GM23338 (cell line): ENCODE measurements around the gene PLA1A. TPM values are rescaled to one million over a fixed set of nuclear protein-coding genes. Genes with fewer than 3 reads are reported as not detected.

Source experiments
- ATAC-seq: fragments of 200-7000 bp; cut with Tn5 transposase; 3 replicates; pipeline ENCODE4 v1.9.1; 2020
- DNase-seq: peaks from one replicate; pipeline ENCODE4 v3.0.0-alpha.2; 2015; ENCODE audit warnings: low spot score
- H2AFZ ChIP-seq: fragments of 200-600 bp; sonication (generic); 2 replicates; pipeline ENCODE4 v1.8.0; 2016; ENCODE audit warnings: antibody characterized with exemption, mild to moderate bottlenecking, moderate library complexity
- H3F3A ChIP-seq: fragments of 200-600 bp; sonication (generic); replicated peaks from 2 replicates; pipeline ENCODE4 v1.8.0; 2017; ENCODE audit warnings: antibody characterized with exemption, mixed run types, low read depth
- H3K27ac ChIP-seq: fragments of 200-600 bp; sonication (generic); 2 replicates; pipeline ENCODE4 v1.6.1; 2016; ENCODE audit warnings: low read depth
- H3K27me3 ChIP-seq: fragments of 200-600 bp; sonication (generic); 2 replicates; pipeline ENCODE4 v1.8.0; 2016; ENCODE audit warnings: mild to moderate bottlenecking, mixed run types, moderate library complexity; ENCODE audit not compliant: insufficient read depth
- H3K36me3 ChIP-seq: fragments of 200-600 bp; sonication (generic); 2 replicates; pipeline ENCODE4 v1.8.0; 2016; ENCODE audit warnings: mild to moderate bottlenecking; ENCODE audit not compliant: insufficient read depth
- H3K4me1 ChIP-seq: fragments of 200-600 bp; sonication (generic); 2 replicates; pipeline ENCODE4 v1.8.0; 2016; ENCODE audit warnings: mild to moderate bottlenecking, moderate library complexity; ENCODE audit not compliant: insufficient read depth
- H3K4me2 ChIP-seq: fragments of 200-600 bp; sonication (generic); 2 replicates; pipeline ENCODE4 v1.7.1; 2017; ENCODE audit warnings: mixed run types
- H3K4me3 ChIP-seq: fragments of 200-600 bp; sonication (generic); 2 replicates; pipeline ENCODE4 v1.6.1; 2016; ENCODE audit warnings: mixed run types
- H3K79me2 ChIP-seq: fragments of 200-600 bp; sonication (generic); replicated peaks from 2 replicates; pipeline ENCODE4 v1.8.0; 2017; ENCODE audit warnings: mild to moderate bottlenecking; ENCODE audit not compliant: insufficient read depth
- H3K9me2 ChIP-seq: fragments of 200-600 bp; sonication (generic); 2 replicates; pipeline ENCODE4 v1.8.0; 2017; ENCODE audit not compliant: insufficient read depth
- H4K20me1 ChIP-seq: fragments of 200-600 bp; sonication (generic); replicated peaks from 2 replicates; pipeline ENCODE4 v1.8.0; 2017; ENCODE audit warnings: mild to moderate bottlenecking; ENCODE audit not compliant: insufficient read depth
- H3K27ac Mint-ChIP-seq: 2 replicates; pipeline ENCODE4 v1.8.0; 2020; ENCODE audit warnings: inconsistent platforms, mild to moderate bottlenecking, moderate library complexity, mixed read lengths
- H3K27me3 Mint-ChIP-seq: 3 replicates; pipeline ENCODE4 v1.8.0; 2022; ENCODE audit warnings: low read depth, mild to moderate bottlenecking, moderate library complexity, mixed read lengths, inconsistent platforms; ENCODE audit not compliant: insufficient read depth, poor library complexity
- H3K36me3 Mint-ChIP-seq: 3 replicates; pipeline ENCODE4 v1.8.0; 2021; ENCODE audit warnings: low read depth, mild to moderate bottlenecking, inconsistent platforms, moderate library complexity, mixed read lengths
- H3K4me1 Mint-ChIP-seq: 3 replicates; pipeline ENCODE4 v1.8.0; 2020; ENCODE audit warnings: mild to moderate bottlenecking, inconsistent platforms, mixed read lengths
- H3K4me3 Mint-ChIP-seq: 3 replicates; pipeline ENCODE4 v1.8.0; 2021; ENCODE audit warnings: moderate library complexity, mild to moderate bottlenecking, inconsistent platforms, mixed read lengths
- H3K9me3 Mint-ChIP-seq: 3 replicates; pipeline ENCODE4 v1.8.0; 2020; ENCODE audit warnings: moderate library complexity, mild to moderate bottlenecking, inconsistent platforms, mixed read lengths
- CREB1 ChIP-seq: fragments of 250-450 bp; sonication (Bioruptor Pico); IDR thresholded peaks from 2 replicates; pipeline ENCODE4 v1.5.0; 2020; ENCODE audit warnings: low read depth, mild to moderate bottlenecking, moderate library complexity
- ETS1 ChIP-seq: IDR thresholded peaks from 2 replicates; pipeline ENCODE4 v1.6.1; 2016; ENCODE audit warnings: antibody characterized with exemption
- EZH2phosphoT487 ChIP-seq: fragments of 200-600 bp; sonication (generic); IDR thresholded peaks from one replicate; pipeline ENCODE4 v1.8.1; 2018; ENCODE audit warnings: antibody characterized with exemption; ENCODE audit not compliant: unreplicated experiment
- JUNB ChIP-seq: IDR thresholded peaks from one replicate; pipeline ENCODE4 v1.6.1; 2016; ENCODE audit warnings: antibody characterized with exemption; ENCODE audit not compliant: unreplicated experiment
- NANOG ChIP-seq: IDR thresholded peaks from 2 replicates; pipeline ENCODE4 v1.6.1; 2016; ENCODE audit warnings: antibody characterized with exemption, borderline replicate concordance
- REST ChIP-seq: IDR thresholded peaks from one replicate; pipeline ENCODE4 v1.6.1; 2018; ENCODE audit warnings: antibody characterized with exemption; ENCODE audit not compliant: unreplicated experiment
- STAT1 ChIP-seq: IDR thresholded peaks from one replicate; pipeline ENCODE4 v1.6.1; 2016; ENCODE audit warnings: antibody characterized with exemption; ENCODE audit not compliant: unreplicated experiment
- ZNF331 ChIP-seq: fragments of 250-450 bp; sonication (Bioruptor Pico); IDR thresholded peaks from 2 replicates; pipeline ENCODE4 v1.5.0; 2020; ENCODE audit warnings: low read depth, mild to moderate bottlenecking, moderate library complexity
- ZNF462 ChIP-seq: fragments of 250-450 bp; sonication (Bioruptor Pico); IDR thresholded peaks from 2 replicates; pipeline ENCODE4 v1.5.0; 2020; ENCODE audit warnings: mild to moderate bottlenecking, moderate library complexity
- polyA plus RNA-seq: library from polyadenylated mRNA; unstranded; fragments of >200 nt; fragmentation: Nextera tagmentation; extraction: Ambion mirVana; gene quantifications from 2 replicates; pipeline ENCODE4 v1.2.1, GENCODE V29; 2016
- total RNA-seq: library from RNA; depleted of rRNA; stranded (reverse); fragments of >200 nt; shearing (Covaris generic); gene quantifications from 2 replicates; pipeline ENCODE4 v1.2.3, GENCODE V29; 2014

The PLA1A gene
- total and polyA plus RNA-seq, 2 experiments from 2014 or later, result not detected

- Mint-ChIP-seq H3K4me3 (no peak overlapping the region), H3K27me3 (peaks cover 8% of the 10 kb centered on the region)
Measured at GRCh38 chr3:119672776-119673175, 75.1 kb downstream of the PLA1A start.

More at GRCh38 chr3:119672776-119673175, 75.1 kb downstream of the PLA1A start:
- no peak for ATAC-seq
- no peak overlapping the region for H3K27ac ChIP-seq
- no peak overlapping the region for H3K27ac Mint-ChIP-seq
- H4K20me1 ChIP-seq, result no peaks in the 10 kb centered on the region
- peaks cover 15% of the 10 kb centered on the region; the same call in 1 of the 3 replicates for H3K4me1 Mint-ChIP-seq
- peaks cover 22% of the 10 kb centered on the region for H3K36me3 ChIP-seq
- peaks cover 6% of the 10 kb centered on the region; the same call in 1 of the 2 replicates for H3K4me1 ChIP-seq
- no peak overlapping the region for H2AFZ ChIP-seq
- peaks cover 17% of the 10 kb centered on the region for H3K79me2 ChIP-seq
- H3F3A ChIP-seq, result no peaks in the 10 kb centered on the region
- no peaks in the 10 kb centered on the region for H3K9me2 ChIP-seq
- no peak overlapping the region for H3K4me2 ChIP-seq
- H3K9me3 Mint-ChIP-seq, result no peaks in the 10 kb centered on the region
- no peak overlapping the region for H3K4me3 ChIP-seq
- no peaks in the 10 kb centered on the region for H3K27me3 ChIP-seq
- no peak for DNase-seq
- TF ChIP-seq EZH2phosphoT487 (no peak), JUNB (no peak), STAT1 (no peak), ETS1 (no peak), CREB1 (CRISPR knock-in tag) (no peak), ZNF331 (CRISPR knock-in tag) (no peak), ZNF462 (no peak), REST (no peak), NANOG (no peak)
- peaks cover 45% of the 10 kb centered on the region for H3K36me3 Mint-ChIP-seq
